OCI-LY7 (cell line): Measurements from ENCODE around the gene ZSCAN22.

Experiments used
- CTCF ChIP-seq: fragments of 200-600 bp; sonication (generic); conservative IDR thresholded peaks from 2 replicates; pipeline ENCODE4 v1.5.1; 2014; ENCODE audit warnings: mild to moderate bottlenecking, antibody characterized with exemption, low read length, moderate library complexity, mixed read lengths
- EZH2phosphoT487 ChIP-seq: fragments of 200-600 bp; sonication (generic); IDR thresholded peaks from 2 replicates; pipeline ENCODE4 v1.6.1; 2018; ENCODE audit warnings: low read depth, borderline replicate concordance, mild to moderate bottlenecking, mixed run types, antibody characterized with exemption, low read length, moderate library complexity, mixed read lengths

GRCh38 chr19:58325311-58326022, 1.3 kb upstream of the ZSCAN22 start:
- TF ChIP-seq EZH2phosphoT487: no peak
- no peak for TF ChIP-seq CTCF
